Effector memory CD4-positive, alpha-beta T cell (primary cell): Measurements from ENCODE around the gene ZRANB1.

ENCODE experiments used
- DNase-seq, 3 donors: peaks; one replicate each; pipeline ENCODE4 v3.0.0-alpha.2; 2020
- H3K27ac ChIP-seq: 2 replicates; pipeline ENCODE4 v1.7.0; 2013; ENCODE audit warnings: mild to moderate bottlenecking, low read length, moderate library complexity; ENCODE audit not compliant: insufficient read depth, poor library complexity, severe bottlenecking
- H3K27me3 ChIP-seq: replicated peaks from 2 replicates; pipeline ENCODE4 v1.7.0; 2013; ENCODE audit warnings: mild to moderate bottlenecking, low read length; ENCODE audit not compliant: insufficient read depth, control insufficient read depth, poor library complexity, severe bottlenecking
- H3K36me3 ChIP-seq: 2 replicates; pipeline ENCODE4 v1.7.0; 2013; ENCODE audit warnings: mild to moderate bottlenecking, low read length, moderate library complexity; ENCODE audit not compliant: control insufficient read depth, insufficient read depth
- H3K4me1 ChIP-seq: 2 replicates; pipeline ENCODE4 v1.7.0; 2013; ENCODE audit warnings: low read length, mild to moderate bottlenecking; ENCODE audit not compliant: control insufficient read depth, insufficient read depth, poor library complexity, severe bottlenecking
- H3K4me3 ChIP-seq: 2 replicates; pipeline ENCODE4 v1.7.0; 2013; ENCODE audit warnings: low read length, low read depth, mild to moderate bottlenecking; ENCODE audit not compliant: insufficient read depth, poor library complexity, severe bottlenecking
- H3K9me3 ChIP-seq: 2 replicates; pipeline ENCODE4 v1.7.0; 2013; ENCODE audit warnings: mild to moderate bottlenecking, low read length, moderate library complexity; ENCODE audit not compliant: control insufficient read depth

The ZRANB1 gene

GRCh38 chr10:125011171-125011925 is 69.4 kb downstream of the ZRANB1 start:
- Histone ChIP-seq H3K36me3 (no peaks in the 10 kb centered on the region), H3K27me3 (no peaks in the 10 kb centered on the region), H3K9me3 (no peaks in the 10 kb centered on the region), H3K4me3 (no peak overlapping the region), H3K27ac (no peak overlapping the region), H3K4me1 (no peaks in the 10 kb centered on the region)
- DNase-seq: no peak

DNA sequence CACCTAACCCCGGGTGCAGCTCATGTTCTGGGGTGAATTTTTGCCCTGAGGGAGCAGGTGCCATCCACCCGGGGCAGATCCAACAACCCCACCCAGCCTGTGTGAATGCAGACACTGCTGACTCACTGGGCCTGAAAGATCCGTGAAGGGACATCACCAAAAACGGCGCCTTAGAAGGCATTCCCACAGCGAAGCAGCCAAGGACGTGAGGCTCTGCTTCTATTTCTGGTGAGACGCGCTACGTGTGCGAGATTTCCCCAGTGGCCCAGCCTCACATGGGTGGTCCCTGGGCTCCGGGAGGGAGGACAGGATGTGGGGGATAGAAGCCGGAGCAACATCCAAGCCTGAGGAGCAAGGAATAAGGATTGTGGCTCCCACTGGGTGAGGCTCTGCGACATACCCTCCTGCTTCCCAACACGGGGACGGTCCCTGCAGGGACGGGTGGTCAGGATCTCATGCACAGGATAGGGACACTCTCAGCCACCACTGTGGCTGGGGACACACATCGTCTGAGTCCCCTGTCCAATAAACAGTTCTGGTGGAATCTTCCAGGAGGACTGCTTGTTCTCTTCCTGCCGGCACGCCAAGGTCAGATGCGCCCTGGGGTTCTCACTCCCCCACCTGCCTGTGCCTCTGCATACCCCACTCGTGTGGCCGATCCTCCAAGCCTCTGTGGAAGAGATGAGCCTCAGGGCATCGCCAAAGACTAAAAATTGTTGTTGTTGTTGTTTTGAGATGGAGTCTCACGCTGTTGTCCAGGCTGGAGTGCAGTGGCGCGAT is 70.2 kb downstream of the ZRANB1 start:
- no peak for DNase-seq
- no peaks in the 10 kb centered on the region for H3K4me1 ChIP-seq
- H3K27ac ChIP-seq: no peak overlapping the region
- no peaks in the 10 kb centered on the region for H3K36me3 ChIP-seq
- no peak overlapping the region for H3K4me3 ChIP-seq
- no peaks in the 10 kb centered on the region for H3K27me3 ChIP-seq
- no peaks in the 10 kb centered on the region for H3K9me3 ChIP-seq

GRCh38 chr10:125012851-125013528 is 71.1 kb downstream of the ZRANB1 start:
- Histone ChIP-seq H3K36me3 (no peaks in the 10 kb centered on the region), H3K4me3 (no peak overlapping the region), H3K4me1 (no peaks in the 10 kb centered on the region), H3K27me3 (no peaks in the 10 kb centered on the region), H3K27ac (no peak overlapping the region), H3K9me3 (no peaks in the 10 kb centered on the region)
- no peak for DNase-seq

- no peaks in the 10 kb centered on the region for H3K36me3 ChIP-seq
- H3K27me3 ChIP-seq: no peaks in the 10 kb centered on the region
- H3K9me3 ChIP-seq: no peaks in the 10 kb centered on the region
- no peak overlapping the region for H3K27ac ChIP-seq
- no peaks in the 10 kb centered on the region for H3K4me1 ChIP-seq
- DNase-seq: no peak
- H3K4me3 ChIP-seq: no peak overlapping the region
These were observed 71.6 kb downstream of the ZRANB1 start for GRCh38 chr10:125013529-125013872.

GRCh38 chr10:125014086-125014830 is 72.3 kb downstream of the ZRANB1 start:
- H3K36me3 ChIP-seq: no peaks in the 10 kb centered on the region
- H3K9me3 ChIP-seq: no peaks in the 10 kb centered on the region
- H3K4me1 ChIP-seq: no peaks in the 10 kb centered on the region
- no peak overlapping the region for H3K27ac ChIP-seq
- H3K4me3 ChIP-seq: no peak overlapping the region
- no peaks in the 10 kb centered on the region for H3K27me3 ChIP-seq
- DNase-seq: no peak

GRCh38 chr10:125014836-125015355 is 73.0 kb downstream of the ZRANB1 start:
- H3K27me3 ChIP-seq: no peaks in the 10 kb centered on the region
- DNase-seq: no peak
- no peaks in the 10 kb centered on the region for H3K4me1 ChIP-seq
- no peaks in the 10 kb centered on the region for H3K36me3 ChIP-seq
- no peak overlapping the region for H3K4me3 ChIP-seq
- H3K9me3 ChIP-seq: no peaks in the 10 kb centered on the region
- no peak overlapping the region for H3K27ac ChIP-seq

DNA sequence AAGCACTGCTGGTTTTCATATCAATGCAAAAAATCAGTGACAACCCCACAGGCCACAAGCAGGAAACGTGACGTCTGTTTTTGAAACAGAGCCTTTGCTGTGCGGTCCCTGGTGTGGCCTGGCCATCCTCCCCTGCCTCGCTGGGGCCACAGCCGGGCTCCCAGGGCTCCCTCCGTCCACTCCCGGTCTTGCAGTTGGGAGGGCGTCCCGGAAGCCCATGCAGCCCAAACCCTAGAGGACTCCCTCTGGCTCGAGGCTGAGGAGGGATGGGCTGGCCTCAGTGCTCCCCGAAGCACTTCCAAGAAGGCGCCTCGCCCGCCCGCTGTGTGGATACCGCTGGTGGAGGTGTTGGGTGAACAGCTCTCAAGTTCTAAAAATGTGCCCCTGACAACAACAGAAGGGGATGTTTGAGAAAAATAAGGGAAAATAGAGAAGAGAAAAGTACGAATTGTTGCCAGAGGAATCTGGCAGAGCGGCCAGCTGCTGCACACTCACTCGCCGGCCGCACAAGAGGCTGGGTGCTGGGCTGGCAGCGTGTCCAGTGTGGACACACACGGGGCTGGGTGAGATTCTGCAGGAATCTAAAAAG is 73.5 kb downstream of the ZRANB1 start:
- H3K27me3 ChIP-seq: no peaks in the 10 kb centered on the region
- no peak overlapping the region for H3K4me3 ChIP-seq
- no peaks in the 10 kb centered on the region for H3K36me3 ChIP-seq
- H3K27ac ChIP-seq: no peak overlapping the region
- H3K9me3 ChIP-seq: no peaks in the 10 kb centered on the region
- no peaks in the 10 kb centered on the region for H3K4me1 ChIP-seq
- no peak for DNase-seq

- Histone ChIP-seq H3K4me3 (no peak overlapping the region), H3K4me1 (no peaks in the 10 kb centered on the region), H3K27me3 (no peaks in the 10 kb centered on the region), H3K9me3 (no peaks in the 10 kb centered on the region), H3K27ac (no peak overlapping the region), H3K36me3 (no peaks in the 10 kb centered on the region)
- no peak for DNase-seq
These were observed 74.2 kb downstream of the ZRANB1 start for GRCh38 chr10:125016123-125016522.

DNA sequence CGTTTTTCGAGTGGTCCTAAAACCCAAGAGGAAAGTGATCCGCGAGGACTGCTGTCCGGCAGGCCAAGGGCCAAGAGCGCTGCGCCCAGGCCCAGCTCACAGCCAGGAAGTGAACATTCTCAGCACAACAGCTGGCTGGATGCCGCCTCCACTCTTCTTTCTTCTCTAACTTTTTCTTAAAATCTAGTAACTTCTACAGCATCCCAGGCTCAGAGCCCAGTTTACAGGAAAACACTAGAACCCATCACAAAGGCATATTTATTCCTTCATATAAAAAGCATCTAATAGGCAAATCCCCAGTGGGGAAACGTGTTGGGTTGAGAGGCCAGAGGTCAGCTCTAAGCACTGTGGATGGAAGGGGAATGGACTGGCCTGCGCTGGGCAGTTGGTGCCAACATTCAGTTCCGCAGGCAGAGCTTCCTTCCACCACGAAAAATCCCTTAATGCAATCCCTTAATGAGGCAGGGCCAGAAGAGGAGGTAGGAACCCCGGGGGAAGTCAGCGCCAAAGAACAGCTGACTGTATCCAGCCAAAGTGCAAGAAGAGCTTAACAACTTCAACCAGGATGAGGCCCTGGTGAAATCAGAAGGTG is 74.8 kb downstream of the ZRANB1 start:
- no peaks in the 10 kb centered on the region for H3K4me1 ChIP-seq
- no peaks in the 10 kb centered on the region for H3K36me3 ChIP-seq
- no peak overlapping the region for H3K27ac ChIP-seq
- no peaks in the 10 kb centered on the region for H3K27me3 ChIP-seq
- H3K9me3 ChIP-seq: no peaks in the 10 kb centered on the region
- no peak overlapping the region for H3K4me3 ChIP-seq
- no peak for DNase-seq
